ENCODE results near the gene DLG2.

GRCh38 chr11:85603220-85603619 lies 23.9 kb downstream of the DLG2 start:
- TF ChIP-seq REST (IDR thresholded peaks at IDR 0.05; ENCODE audit: low read depth) (no peak), CEBPB (IDR thresholded peaks at IDR 0.05) (no peak), EP300 (IDR thresholded peaks at IDR 0.05; ENCODE audit: borderline replicate concordance) (no peak), TCF12 (IDR thresholded peaks at IDR 0.05; ENCODE audit: low read depth) (no peak), CREB1 (IDR thresholded peaks at IDR 0.05; ENCODE audit: low read depth) (no peak), MAX (IDR thresholded peaks at IDR 0.05) (no peak), TEAD4 (IDR thresholded peaks at IDR 0.05) (no peak), TAF1 (IDR thresholded peaks at IDR 0.05; ENCODE audit: low read depth) (no peak), EGR1 (IDR thresholded peaks at IDR 0.05) (no peak), RAD21 (IDR thresholded peaks at IDR 0.05; ENCODE audit: low read depth) (no peak), ZBTB7A (IDR thresholded peaks at IDR 0.05; ENCODE audit: low read depth) (no peak), USF1 (IDR thresholded peaks at IDR 0.05) (no peak), NFIC (IDR thresholded peaks at IDR 0.05) (no peak), YY1 (IDR thresholded peaks at IDR 0.05; ENCODE audit: low read depth) (no peak)
